GM10266 (cell line): ENCODE data around the gene USPL1.

Experiments
- DNase-seq: peaks from one replicate; pipeline ENCODE4 v3.0.0; 2012; ENCODE audit errors: extremely low spot score
- TF ChIP-seq, protein P1 (sequence below): IDR thresholded peaks from 2 replicates; pipeline ENCODE4 v1.5.1; 2012; ENCODE audit warnings: mild to moderate bottlenecking, low read depth; ENCODE audit not compliant: control insufficient read depth, insufficient read depth; ENCODE audit errors: missing control alignments

Gene USPL1

DNA sequence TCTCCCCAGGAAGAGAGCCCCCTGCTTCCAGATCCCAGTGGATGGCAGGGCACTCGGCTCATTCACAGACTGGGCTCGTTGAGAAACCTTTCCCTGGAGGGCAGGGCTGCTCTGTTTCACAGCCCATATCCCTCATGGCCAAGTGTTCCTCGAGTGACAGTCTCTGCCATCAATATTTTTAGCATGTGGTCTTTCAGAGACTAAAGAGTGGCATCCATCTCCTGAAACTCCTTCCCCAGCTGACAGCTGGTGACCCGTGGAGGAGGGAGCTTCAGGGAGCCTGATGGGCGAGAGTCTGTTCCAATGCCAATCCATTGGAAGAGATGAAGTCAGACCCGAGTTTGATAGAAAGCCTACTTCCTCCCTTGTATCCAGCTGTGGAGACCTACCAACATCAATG lies 86.9 kb downstream of the USPL1 start:
- DNase-seq = no peak
- TF ChIP-seq, protein P1, sequence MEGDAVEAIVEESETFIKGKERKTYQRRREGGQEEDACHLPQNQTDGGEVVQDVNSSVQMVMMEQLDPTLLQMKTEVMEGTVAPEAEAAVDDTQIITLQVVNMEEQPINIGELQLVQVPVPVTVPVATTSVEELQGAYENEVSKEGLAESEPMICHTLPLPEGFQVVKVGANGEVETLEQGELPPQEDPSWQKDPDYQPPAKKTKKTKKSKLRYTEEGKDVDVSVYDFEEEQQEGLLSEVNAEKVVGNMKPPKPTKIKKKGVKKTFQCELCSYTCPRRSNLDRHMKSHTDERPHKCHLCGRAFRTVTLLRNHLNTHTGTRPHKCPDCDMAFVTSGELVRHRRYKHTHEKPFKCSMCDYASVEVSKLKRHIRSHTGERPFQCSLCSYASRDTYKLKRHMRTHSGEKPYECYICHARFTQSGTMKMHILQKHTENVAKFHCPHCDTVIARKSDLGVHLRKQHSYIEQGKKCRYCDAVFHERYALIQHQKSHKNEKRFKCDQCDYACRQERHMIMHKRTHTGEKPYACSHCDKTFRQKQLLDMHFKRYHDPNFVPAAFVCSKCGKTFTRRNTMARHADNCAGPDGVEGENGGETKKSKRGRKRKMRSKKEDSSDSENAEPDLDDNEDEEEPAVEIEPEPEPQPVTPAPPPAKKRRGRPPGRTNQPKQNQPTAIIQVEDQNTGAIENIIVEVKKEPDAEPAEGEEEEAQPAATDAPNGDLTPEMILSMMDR = no peak

DNA sequence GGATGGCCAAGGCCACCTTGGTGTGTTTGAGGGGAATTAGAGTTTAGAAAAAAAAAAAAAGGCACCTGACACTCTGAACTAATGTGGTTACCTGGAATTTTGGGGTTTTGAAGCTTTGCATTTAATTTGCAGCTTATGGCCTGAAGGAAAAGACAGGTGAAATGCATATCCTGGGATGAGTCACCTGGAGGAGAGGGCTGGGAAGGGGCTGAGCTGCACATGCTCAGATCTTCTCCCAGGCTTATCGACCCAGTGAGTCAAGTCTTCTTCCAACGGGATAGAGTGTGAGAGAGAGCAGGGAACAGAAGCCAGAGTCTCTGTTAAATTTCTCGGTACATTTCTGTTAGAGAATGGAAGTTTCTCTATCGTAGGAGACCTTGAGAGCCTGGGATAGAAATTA lies 88.0 kb downstream of the USPL1 start:
- TF ChIP-seq, protein P1 = no peak
- no peak for DNase-seq

DNA sequence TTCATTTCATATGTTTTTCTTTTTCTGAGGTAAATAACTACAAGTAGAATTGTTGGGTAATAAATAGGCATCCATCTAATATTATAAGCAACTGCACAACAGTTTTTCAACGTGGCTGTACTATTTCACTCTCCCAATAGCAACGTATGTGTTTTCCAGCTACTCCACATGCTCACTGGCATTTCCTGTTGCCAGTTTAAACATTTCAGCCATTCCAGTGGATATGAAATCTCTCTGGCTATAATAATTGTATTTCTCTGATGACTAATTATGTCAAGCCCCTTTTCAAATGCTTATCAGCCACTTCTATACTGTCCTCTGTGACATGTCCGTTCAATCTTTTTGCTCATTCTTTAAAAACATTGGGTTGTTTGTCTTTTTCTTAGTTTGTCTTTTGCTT lies 90.8 kb downstream of the USPL1 start:
- TF ChIP-seq, protein P1 = no peak
- DNase-seq = no peak
